Activated CD4-positive, alpha-beta T cell treated with anti-CD3 and anti-CD28 coated beads, Interleukin-2, amount 50 U/mL, for 48 hours (primary cell): ENCODE data around the gene NLRP5.
"Not testable (repeated sequence)": the region's sequence is repeated elsewhere in the genome, so short reads cannot be mapped to it uniquely, and the experiment has no call there.

Experiments
- DNase-seq, 2 experiments: peaks; one replicate each; pipeline ENCODE4 v3.0.0-alpha.2; 2020

The NLRP5 gene

GRCh38 chr19:56099638-56100539 lies 113.3 kb downstream of the NLRP5 start:
- DNase-seq, result no peak

- DNase-seq, result no peak
Measured at GRCh38 chr19:56101095-56101494, 114.5 kb downstream of the NLRP5 start.

GRCh38 chr19:56101746-56102535 lies 115.4 kb downstream of the NLRP5 start:
- no peak for DNase-seq

GRCh38 chr19:56103027-56103614 lies 116.5 kb downstream of the NLRP5 start:
- no peak for DNase-seq

GRCh38 chr19:56104423-56104822 lies 117.8 kb downstream of the NLRP5 start:
- no peak for DNase-seq

- peak; percentile 48 to 64 for DNase-seq
Measured at GRCh38 chr19:56105090-56105701, 118.6 kb downstream of the NLRP5 start.

GRCh38 chr19:56105831-56106396 lies 119.3 kb downstream of the NLRP5 start:
- DNase-seq, result not testable (repeated sequence)

GRCh38 chr19:56106397-56106849 lies 119.8 kb downstream of the NLRP5 start:
- no peak for DNase-seq

- no peak for DNase-seq
Measured at GRCh38 chr19:56106993-56107392, 120.4 kb downstream of the NLRP5 start.

GRCh38 chr19:56107626-56108351 lies 121.2 kb downstream of the NLRP5 start:
- DNase-seq, result no peak

GRCh38 chr19:56108447-56109195 lies 122.0 kb downstream of the NLRP5 start:
- DNase-seq, result no peak

GRCh38 chr19:56109226-56109625 lies 122.7 kb downstream of the NLRP5 start:
- DNase-seq, result no peak

- DNase-seq, result no peak
Measured at GRCh38 chr19:56110515-56111448, 124.2 kb downstream of the NLRP5 start.
